Lower leg skin (tissue), 4 donors: ENCODE results near the gene DTNB. TPM values are rescaled to one million over a fixed set of nuclear protein-coding genes. Genes with fewer than 3 reads are reported as not detected.

ENCODE experiments used
- DNase-seq, 2 donors: peaks; one replicate each; pipeline ENCODE4 v3.0.0-alpha.2; 2019; ENCODE audit warnings: low spot score in 2 of 2
- H3K4me3 ChIP-seq: fragments of 200-600 bp; sonication (generic); 2 replicates; pipeline ENCODE4 v1.5.1; 2017; ENCODE audit warnings: mild to moderate bottlenecking, low read depth; ENCODE audit not compliant: poor library complexity, severe bottlenecking
- CTCF ChIP-seq, 3 donors: fragments of 450-650 bp; IDR thresholded peaks; one replicate each; pipeline ENCODE4 v1.5.1; 2016; ENCODE audit warnings: antibody characterized with exemption in 3 of 3, mild to moderate bottlenecking in 3 of 3, moderate library complexity in 2 of 3
- POLR2A ChIP-seq, 2 donors: fragments of 450-650 bp; IDR thresholded peaks; one replicate each; pipeline ENCODE4 v1.6.1; 2016 to 2017; ENCODE audit warnings: antibody characterized with exemption in 2 of 2, mild to moderate bottlenecking in 1 of 2, moderate library complexity in 1 of 2
- WGBS, 2 donors: methylation state at CpG; one replicate each; pipeline ENCODE4 v1.1.5; 2018; 5-methylcytosine and 5-hydroxymethylcytosine counted together
- intact Hi-C: fragments of 100-400 bp; cut with DNase I; formaldehyde crosslinking; loops from one replicate; pipeline ENCODE4 v1.15.0; 2023; ENCODE audit warnings: low total_unique reads
- total RNA-seq, 4 donors: library from RNA; depleted of rRNA; stranded (reverse); fragments of >200 nt; gene quantifications; one replicate each; pipeline ENCODE4 v1.1.0, GENCODE V29; 2016

The DTNB gene
- total RNA-seq, 4 donors from 2014 or later, result 8.8 to 15.2 (median 12.7) TPM

GRCh38 chr2:25700221-25700660 lies 26.9 kb upstream of the DTNB start:
- no peak overlapping the region for H3K4me3 ChIP-seq
- 20 to 35% methylated on average over 6 of the region's 6 CpGs for WGBS, 2 donors
- DNase-seq, result no peak
- intact Hi-C loops, result no loop called here
- no peak for TF ChIP-seq CTCF (IDR thresholded peaks at IDR 0.05)
- TF ChIP-seq POLR2A (IDR thresholded peaks at IDR 0.05), result no peak

DNA sequence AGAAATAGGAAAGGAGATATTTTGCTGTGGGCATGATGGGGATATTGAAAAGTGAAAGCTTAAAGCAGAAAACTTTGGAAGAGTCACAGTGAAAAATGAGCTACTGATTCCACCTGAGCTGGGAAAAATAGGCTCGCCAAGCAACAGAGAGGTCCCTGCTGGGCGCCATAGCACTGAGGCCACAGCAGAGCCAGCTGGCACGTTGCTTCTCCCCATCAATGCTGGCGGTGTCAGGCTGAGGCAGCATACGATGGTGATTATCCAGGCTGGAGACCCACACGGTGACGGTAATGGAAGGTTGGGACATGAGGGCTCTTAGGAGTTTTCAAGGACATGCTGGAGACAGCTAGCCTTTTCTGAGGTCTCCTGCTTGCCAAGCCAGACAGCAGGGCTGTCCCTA lies 25.8 kb upstream of the DTNB start:
- intact Hi-C loops, result loop anchor here (5.0 kb wide), 1 partner anchor 47 kb away; no protein-coding TSS in a partner anchor
- DNase-seq, result no peak
- WGBS, 2 donors, result 76 to 79% methylated on average over 7 of the region's 7 CpGs
- no peak for TF ChIP-seq CTCF (IDR thresholded peaks at IDR 0.05)
- TF ChIP-seq POLR2A (IDR thresholded peaks at IDR 0.05), result no peak
- no peak overlapping the region for H3K4me3 ChIP-seq

DNA sequence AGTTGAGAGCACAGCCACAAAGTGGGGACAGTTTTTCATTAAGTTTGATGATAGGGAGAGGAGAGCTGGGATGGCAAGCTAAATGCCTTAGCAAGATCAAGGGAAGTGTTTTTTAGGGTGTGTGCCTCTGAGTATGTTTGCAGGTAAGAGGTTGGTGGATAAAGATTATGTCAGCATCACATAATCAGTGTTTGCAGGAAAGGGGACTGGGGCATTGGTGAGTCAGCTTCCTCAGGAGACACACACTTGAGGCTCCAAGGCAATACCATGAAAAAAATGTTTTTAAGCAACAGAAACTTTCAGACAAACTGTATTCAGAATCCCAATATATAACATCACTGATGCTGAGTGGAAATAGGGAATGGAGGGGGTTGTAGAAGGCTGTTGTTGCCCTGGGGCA lies 25.4 kb upstream of the DTNB start:
- no peak for DNase-seq
- intact Hi-C loops, result loop anchor here (5.0 kb wide), 1 partner anchor 46 kb away; no protein-coding TSS in a partner anchor

DNA sequence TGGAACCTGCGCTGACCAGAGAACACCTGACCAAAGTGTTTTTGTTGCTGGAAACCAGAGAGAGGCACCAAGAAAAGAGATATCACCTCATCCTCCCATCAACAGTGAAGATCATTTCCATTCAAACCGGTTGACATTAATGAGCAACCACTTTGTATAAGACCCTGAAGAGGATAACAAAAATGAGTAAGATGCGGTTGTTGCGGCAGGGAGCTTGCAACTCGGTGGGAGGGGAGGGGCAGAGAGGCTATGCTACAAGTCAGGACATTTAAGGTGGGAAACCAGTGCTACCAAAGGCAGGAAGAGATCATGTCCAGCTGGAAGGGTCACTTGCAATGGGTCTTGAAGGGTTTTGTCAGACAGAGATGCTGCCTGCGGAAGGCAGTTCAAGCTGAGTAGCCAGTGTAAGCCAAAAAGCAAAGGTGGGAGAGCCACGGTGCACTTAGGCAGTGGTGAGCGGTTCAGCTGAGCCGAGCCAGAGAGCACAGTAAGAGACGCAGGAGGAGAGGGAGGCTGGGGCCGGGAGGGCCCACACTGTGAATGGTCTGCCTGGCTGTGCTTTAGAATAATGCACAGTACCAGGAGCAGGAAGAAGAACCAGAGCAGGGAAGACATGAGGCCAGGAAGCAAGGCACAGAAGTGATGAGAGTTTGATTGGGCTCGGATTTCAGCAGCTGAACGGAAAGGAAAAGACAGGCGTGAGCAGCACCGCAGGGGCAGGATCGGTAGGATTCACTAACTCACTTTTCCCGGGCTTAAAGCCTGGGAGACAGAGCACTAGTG lies 24.4 kb upstream of the DTNB start:
- no peak overlapping the region for H3K4me3 ChIP-seq
- no peak for TF ChIP-seq CTCF (IDR thresholded peaks at IDR 0.05)
- no peak for TF ChIP-seq POLR2A (IDR thresholded peaks at IDR 0.05)
- WGBS, 2 donors, result 50 to 60% methylated on average over 17 of the region's 17 CpGs
- intact Hi-C loops, result loop anchor here (5.0 kb wide), 1 partner anchor 45 kb away; no protein-coding TSS in a partner anchor
- DNase-seq, result no peak

More for the DNA sequence above, 25.4 kb upstream of the DTNB start:
- TF ChIP-seq CTCF (IDR thresholded peaks at IDR 0.05) (no peak), POLR2A (IDR thresholded peaks at IDR 0.05) (no peak)
- H3K4me3 ChIP-seq, result no peak overlapping the region

DNA sequence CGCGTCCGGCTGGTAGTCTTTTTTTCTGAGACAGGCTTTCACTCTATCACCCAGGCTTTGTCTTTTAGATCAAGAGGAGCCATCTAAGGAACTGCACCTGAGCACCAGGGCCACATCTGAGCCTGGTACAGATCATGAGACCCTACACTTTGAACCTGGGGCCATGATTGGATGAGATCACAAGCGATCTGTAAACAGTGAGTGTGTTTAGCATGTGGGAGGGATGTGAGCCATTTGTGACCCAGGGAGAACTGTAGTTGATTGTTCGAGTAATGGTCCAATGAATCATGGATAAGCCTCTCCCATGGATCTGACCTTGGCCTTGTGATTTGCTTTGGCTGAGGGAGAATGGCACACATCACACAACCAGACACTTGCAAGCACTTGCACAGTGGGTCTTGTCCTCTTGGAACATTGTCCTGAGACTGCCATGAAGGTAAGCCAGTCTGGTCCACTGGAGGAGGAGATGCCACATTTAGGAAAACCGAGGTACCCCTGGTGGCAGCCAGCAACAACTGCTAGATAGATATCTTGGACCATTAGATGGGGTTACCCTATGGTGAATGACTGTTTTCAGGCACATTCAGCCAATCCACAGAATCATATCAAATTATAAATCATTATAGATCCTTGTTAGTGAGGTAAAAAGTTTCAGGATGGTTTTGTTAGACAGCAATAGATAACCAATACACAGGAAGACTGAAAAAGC lies 19.5 kb upstream of the DTNB start:
- DNase-seq, result no peak
- intact Hi-C loops, result no loop called here

More for the DNA sequence above, 19.5 kb upstream of the DTNB start:
- no peak for TF ChIP-seq POLR2A (IDR thresholded peaks at IDR 0.05)
- no peak for TF ChIP-seq CTCF (IDR thresholded peaks at IDR 0.05)
- no peak overlapping the region for H3K4me3 ChIP-seq
- WGBS, 2 donors, result 91 to 92% methylated on average over 6 of the region's 6 CpGs
